Breast epithelium (tissue), 3 donors: ENCODE measurements around the gene CCER1.

ENCODE experiments used
- POLR2A ChIP-seq: fragments of 450-650 bp; IDR thresholded peaks from one replicate; pipeline ENCODE4 v1.6.1; 2016; ENCODE audit warnings: antibody characterized with exemption, mild to moderate bottlenecking, moderate library complexity
- POLR2AphosphoS5 ChIP-seq, 3 donors: sonication (generic); formaldehyde crosslinking; IDR thresholded peaks; one replicate each; pipeline ENCODE4 v1.6.1; 2017; ENCODE audit warnings: antibody characterized with exemption in 3 of 3
- TF ChIP-seq, protein P1 (sequence below), 3 donors: fragments of 450-650 bp; IDR thresholded peaks; one replicate each; pipeline ENCODE4 v1.5.1; 2016 to 2017; ENCODE audit warnings: antibody characterized with exemption in 3 of 3, mild to moderate bottlenecking in 3 of 3, moderate library complexity in 3 of 3

DNA sequence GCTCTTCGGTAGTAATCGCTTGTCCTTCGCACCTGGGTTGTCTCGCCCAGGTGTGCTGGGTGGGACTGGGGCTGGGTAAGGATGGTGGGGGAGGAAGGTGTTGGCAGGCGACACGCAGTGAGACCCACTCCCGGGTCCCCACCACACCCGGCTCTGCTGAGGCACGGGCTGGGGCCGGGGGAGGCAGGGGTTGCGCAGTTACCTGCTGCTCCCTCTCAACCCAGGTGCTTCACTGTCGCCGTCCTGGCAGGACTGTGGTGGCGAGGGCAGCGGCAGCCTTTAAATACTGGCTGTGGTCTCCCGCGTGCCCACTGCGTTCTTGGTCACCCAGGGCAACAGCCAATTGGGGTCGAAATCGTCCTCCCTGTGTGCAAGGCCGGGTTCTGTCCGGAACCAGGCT is at the start of gene CCER1:
- TF ChIP-seq, protein P1, sequence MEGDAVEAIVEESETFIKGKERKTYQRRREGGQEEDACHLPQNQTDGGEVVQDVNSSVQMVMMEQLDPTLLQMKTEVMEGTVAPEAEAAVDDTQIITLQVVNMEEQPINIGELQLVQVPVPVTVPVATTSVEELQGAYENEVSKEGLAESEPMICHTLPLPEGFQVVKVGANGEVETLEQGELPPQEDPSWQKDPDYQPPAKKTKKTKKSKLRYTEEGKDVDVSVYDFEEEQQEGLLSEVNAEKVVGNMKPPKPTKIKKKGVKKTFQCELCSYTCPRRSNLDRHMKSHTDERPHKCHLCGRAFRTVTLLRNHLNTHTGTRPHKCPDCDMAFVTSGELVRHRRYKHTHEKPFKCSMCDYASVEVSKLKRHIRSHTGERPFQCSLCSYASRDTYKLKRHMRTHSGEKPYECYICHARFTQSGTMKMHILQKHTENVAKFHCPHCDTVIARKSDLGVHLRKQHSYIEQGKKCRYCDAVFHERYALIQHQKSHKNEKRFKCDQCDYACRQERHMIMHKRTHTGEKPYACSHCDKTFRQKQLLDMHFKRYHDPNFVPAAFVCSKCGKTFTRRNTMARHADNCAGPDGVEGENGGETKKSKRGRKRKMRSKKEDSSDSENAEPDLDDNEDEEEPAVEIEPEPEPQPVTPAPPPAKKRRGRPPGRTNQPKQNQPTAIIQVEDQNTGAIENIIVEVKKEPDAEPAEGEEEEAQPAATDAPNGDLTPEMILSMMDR (IDR thresholded peaks at IDR 0.05) = no peak
- TF ChIP-seq POLR2A (no peak), POLR2AphosphoS5 (IDR thresholded peaks at IDR 0.05) (no peak)
